Measurements from ENCODE around the gene ASB13.

Gene ASB13, protein sequence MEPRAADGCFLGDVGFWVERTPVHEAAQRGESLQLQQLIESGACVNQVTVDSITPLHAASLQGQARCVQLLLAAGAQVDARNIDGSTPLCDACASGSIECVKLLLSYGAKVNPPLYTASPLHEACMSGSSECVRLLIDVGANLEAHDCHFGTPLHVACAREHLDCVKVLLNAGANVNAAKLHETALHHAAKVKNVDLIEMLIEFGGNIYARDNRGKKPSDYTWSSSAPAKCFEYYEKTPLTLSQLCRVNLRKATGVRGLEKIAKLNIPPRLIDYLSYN

DNA sequence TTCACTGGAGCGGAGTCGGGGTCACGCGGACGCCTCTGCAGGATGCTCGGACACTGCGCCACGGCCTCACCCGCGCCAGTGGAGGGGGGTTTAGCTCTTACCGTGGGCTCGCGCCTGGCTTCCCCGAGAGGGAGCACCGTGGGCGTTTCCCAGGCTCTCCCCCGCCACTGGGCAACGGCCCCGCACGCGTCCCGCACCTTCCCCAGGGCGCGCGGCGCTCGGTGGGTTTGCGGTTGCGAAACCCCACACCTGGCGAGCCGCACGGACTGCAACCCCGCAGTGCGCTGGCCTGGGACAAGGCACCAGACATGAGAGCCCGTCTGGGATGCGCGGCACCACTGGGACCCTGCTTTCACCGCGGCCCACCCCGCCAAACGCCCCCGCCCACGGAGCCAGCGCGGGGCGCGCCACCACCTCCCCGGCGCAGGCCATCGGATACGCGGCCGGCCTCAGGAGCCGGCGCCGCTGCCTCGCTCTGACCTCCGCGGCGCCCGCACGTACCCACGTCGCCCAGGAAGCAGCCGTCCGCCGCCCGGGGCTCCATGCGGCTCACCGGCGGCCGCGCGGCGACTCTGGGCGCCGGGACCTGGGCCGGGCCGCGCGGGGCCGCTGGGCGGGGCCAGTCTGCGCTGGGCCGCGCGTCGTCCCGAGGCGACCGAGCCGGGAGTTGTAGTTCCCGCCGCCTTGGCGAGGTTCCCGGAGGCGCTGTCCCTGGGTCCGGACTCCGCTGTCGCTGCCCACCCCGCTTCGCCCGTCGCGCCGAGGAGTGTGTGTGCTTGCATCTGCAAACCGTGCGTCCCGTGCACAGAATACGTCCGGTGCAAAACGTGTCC, at the start of gene ASB13:
ASB13 (minus strand) TSS at position 588 of the 833 bp plus-strand sequence; CDS start at position 544, 44 bp downstream.
- DNase-seq (ENCODE audit: low spot score): peak; percentile 40

DNA sequence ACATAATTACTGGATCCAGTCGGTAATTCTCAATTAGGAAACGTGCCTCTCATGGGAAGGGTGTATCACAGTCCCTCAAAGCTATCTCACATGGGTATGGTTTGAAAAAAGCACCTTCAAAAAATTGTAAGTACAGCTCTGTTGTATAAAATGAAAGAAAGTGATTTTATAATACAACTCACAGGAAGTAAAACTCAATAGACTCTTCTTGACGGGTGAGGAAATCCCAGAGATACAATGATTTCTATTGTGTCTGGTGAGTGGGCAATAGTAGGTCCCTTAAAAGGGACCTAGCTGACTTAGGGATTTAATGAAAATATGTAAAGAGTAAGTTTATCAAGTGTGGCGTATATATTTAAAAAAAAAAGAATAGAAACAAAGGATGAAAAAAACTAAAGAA, 45.2 kb upstream of the ASB13 start:
- no peak for DNase-seq (ENCODE audit: low spot score)

DNA sequence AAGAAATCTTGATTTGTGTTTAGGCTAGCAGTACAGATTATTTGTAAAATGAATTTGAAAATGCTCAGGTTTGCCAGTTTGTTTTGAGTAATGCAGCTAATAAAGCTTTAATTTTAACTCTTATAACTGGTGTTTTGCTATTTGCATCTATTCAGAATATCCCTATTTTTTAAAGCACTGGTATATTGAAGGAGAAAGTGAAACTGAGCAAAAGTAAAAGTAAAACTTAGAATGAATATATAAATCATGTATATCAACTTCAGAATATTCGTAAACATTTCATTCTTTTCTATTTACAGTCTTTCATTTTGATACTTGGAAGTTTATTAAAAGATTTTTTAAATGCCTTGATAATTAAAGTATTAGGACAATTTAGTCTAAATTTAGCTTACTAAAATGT, 44.5 kb upstream of the ASB13 start:
- DNase-seq (ENCODE audit: low spot score): no peak

DNA sequence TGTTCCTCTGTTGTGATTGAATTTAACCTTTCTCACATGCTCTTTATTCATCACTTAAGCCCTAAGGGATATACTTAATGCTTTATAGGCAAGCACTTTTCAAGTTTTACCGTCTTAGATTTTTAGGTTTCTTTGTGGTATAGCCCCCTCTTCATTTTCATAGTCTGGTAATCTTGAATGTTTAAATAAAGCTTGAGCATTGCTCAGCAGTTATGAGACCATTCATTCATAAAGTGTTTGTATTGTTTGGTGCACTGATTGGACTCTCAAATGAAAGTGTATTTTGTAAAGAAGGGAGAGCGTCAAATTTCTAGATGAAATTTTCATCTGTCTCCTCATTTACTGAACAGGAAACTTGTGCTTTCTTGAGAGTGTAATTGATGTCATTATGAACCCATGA, 43.5 kb upstream of the ASB13 start:
- no peak for DNase-seq (ENCODE audit: low spot score)

DNA sequence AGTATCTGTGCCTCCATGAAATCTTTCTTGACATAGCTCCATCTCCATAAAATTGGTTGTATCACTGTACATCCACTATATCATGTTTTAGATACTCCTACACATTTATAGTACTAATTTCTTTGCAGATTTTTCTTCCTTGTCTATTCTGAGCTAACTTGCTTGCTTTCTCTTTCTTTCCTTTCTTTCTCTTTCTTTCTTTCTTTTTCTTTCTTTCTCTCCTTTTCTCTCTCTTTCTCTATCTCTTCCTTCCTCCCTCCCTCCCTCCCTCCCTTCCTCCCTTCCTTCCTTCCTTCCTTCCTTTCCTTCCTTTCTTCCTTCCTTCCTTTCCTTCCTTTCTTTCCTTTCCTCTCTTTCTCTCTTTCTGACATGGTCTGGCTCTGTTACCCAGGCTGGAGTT, 42.0 kb upstream of the ASB13 start:
- DNase-seq (ENCODE audit: low spot score): no peak

DNA sequence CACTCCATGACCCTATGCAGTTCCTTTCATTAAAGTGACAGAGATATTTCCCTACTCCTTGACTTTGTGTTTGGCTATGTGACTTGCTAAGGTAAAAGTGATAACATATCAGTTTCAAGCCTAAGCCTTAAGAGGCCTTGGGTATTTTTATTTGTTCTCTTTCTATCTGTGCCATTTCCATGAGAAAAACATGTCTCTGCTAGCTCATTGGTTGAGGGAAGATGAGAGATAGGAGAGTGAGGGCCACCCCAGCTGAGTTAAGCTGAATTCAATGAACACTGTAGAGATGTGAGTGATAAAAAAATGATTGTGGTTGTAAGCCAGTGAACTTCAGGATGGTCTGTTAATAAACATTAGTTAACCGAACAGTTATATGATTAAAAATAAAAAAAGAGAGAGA, 31.7 kb upstream of the ASB13 start:
- no peak for DNase-seq (ENCODE audit: low spot score)

DNA sequence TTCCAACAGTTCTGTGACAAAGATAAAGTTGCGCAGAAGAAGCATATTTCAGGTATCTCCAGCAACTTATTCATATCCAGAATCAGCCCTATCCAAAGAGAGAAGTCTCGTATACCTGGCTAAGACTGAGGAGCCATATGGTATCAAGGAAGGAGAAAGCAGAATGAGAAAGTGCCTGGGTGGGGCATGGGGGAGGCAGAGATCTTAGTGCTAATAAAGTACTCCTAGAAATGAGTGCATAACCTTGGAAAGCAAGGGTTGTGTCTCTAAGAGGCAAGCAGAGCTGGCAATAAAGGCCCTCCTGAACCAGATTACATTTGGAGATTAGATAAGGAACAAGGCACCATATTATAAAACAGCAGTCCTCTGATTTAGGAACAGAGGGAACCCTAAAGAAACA, 30.9 kb upstream of the ASB13 start:
- no peak for DNase-seq (ENCODE audit: low spot score)

DNA sequence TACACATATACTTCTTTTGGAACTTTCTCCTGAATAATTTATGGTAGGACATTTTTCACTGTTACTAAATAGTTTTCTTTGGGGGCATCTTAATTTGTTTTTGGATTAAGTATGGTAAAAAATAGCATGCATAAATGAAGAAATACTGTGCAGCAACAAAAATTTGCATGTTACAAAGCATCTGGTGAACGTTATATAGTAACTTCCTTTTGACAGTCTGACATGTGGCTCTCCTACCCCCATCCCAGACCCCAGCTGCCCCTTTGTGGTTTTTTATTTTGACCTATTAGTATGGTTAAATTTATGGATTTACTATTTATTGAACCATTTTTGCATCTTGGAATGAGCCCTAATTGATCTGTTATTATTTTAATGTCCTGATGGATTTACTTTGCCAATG, 28.2 kb upstream of the ASB13 start:
- no peak for DNase-seq (ENCODE audit: low spot score)

DNA sequence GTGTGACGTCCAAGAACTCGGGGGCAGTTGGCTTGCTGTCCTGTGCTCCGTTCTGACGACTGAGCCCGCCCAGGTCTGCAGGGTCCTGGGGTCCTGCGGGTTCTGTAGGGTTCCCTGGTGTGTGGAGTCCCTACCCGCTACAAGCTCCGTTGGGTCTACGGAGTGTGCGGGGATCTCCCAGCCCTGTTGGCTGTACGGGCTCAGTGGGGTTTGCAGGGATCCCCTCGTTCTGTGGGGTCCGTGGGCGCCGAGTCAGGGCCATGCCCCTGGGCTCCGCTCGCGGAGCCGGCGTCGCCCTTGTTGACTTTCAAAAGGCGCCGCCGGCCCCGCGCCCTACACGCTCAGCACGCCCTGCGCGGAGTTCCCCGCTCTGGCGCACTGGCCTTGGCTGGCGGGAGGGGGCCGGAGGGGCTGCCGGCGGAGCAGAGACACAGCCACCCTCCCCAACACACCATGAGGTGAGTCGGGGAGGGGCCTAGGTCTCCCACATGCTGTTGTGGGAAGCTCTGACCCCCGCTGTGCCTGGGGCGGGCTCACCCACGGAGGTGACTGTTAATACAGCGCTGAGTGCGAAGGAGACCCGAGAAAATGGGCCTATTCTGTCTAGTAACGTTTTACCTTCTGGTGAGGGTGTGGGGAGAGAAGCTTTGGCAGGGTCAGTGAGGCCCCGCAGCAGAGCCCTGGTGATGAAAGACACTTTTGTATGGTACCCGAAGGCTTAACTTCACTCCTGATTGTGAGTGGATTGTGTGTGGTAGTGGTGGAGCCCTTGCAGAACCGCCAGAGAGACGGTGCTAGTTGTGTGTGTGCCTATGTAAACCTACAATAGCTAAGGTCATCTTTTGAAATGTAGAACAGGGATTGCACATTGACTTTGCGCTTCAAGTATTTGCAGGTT, 26.3 kb upstream of the ASB13 start:
- peak; percentile 51 for DNase-seq (ENCODE audit: low spot score)

DNA sequence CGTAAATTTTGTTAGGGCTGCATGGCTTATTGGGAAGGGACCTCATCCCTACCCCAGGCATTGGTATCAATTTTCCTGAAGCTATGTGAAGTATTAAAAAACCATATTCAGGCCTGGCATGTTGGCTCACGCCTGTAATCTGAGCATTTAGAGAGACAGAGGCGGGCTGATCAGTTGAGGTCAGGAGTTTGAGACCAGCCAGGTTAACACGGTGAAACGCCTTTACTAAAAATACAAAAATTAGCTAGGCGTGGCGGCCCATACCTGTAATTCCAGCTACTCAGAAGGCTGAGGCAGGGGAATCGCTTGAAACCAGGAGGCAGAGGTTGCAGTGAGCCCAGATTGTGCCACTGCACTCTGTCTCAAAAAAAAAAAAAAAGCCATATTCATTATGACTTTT, 25.4 kb upstream of the ASB13 start:
- DNase-seq (ENCODE audit: low spot score): no peak

DNA sequence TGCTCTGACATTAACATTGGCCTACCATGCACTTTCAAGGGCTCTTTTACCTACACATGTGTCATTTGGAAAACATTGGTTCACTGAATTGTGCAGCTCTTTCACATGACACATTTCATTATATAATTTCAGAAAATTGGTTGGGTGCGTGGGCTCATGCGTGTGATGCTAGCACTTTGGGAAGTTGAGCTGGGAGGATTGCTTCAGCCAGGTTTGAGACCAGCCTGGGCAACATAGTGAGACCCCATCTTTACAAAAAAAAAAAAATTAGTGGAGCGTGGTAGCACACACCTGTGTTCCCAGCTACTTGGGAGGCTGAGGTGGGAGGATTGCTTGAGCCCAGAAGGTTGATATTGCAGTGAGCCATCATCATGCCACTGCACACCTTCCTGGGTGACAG, 22.2 kb upstream of the ASB13 start:
- DNase-seq (ENCODE audit: low spot score): no peak

DNA sequence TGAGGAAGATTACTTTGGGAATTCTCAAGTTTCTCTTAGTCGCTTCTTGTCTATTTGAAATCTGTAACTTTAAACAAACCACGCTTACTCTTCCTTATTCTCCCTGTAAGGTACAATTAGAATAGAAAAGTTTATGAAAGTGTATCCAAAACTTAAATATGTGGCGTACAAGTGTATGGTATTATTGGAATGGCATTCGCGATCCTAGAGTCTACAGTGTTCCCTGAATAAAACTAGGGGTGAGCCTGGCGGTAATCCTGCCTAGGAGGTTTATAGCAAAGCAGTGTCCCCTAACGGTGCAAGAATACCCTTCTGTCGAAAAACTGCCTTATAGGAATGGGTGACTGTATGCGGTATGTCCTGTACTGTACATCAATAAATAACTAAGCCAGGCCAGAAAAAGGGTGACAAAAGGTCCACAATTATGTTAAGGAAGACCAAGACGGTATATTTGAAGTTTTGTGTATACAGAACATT, 19.4 kb upstream of the ASB13 start:
- DNase-seq (ENCODE audit: low spot score): no peak

DNA sequence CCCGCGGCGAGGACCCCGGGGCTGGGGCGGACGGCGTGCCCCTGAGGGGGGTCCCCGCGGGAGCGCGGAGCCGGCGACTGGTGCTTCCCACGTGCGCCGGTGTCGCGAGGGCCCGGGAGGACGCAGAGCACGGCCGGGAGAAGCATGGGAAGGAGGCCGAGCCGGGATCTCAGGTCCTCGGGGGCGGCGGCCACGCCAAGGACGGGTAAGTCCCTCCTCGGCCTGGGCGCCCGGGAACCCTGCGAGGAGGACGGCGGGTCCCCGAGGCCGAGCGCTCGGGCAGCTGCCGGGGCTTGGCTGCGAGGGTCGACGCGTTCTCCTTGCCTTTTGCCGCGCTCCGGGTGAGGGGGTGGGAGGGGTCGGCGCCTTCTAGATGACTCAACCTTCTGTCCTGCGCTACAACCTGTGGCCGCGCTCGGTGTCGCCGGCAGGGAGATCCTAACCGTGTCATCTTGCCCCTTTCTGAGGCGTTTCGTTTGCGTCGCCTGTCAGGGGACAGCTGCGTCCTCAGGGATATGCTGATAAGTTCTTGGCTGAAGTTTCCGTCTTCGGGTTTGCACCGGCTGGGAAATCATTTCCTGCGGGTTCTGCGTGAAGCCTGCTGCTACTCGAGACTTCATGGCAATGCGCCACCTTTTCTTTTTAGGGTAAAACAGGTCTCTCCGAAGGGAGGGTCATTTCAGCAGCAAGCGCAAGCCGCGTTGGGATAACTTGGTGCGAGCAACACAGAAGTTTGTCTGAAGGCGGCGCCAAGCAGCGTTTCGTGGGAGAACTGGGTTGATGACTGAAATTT, 18.8 kb upstream of the ASB13 start:
- DNase-seq (ENCODE audit: low spot score): peak; percentile 73

DNA sequence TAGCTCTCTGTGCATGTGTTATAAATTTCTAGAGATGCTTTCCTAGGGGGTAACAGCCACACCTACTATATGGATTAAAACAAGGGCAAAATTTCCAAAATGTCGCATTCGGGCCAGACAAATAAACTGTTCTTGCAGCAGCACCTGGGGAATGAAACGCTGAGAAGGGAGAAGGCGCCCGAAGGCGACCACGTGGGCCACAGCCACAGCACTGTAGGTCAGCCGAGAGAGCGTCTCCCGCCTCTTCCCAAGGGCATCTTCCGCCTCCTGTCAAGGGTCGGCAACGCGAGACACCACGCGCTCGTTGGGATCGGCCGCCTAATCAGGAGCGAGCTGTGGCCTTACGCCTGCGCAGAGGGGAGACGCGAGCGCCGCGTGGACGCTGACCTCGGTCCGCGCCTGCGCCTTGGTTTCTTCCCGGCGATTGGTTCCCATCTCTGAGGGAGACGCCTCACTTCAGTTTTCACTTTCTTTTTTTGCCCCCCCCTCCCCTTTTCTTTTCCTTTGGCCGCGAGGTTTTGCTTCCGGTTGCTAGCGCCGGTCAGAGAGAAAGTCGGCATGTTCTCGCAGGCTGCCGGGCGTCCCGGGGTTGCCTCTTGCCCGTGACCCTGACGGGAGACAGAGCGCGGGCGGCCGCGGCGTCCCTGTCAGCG, 18.0 kb upstream of the ASB13 start, which contains the start of gene TASOR2:
TASOR2 (plus strand) TSS at position 521 of the 653 bp plus-strand sequence. CDS start 35,805 bp downstream, outside the sequence.
- peak; percentile 95 for DNase-seq (ENCODE audit: low spot score)

DNA sequence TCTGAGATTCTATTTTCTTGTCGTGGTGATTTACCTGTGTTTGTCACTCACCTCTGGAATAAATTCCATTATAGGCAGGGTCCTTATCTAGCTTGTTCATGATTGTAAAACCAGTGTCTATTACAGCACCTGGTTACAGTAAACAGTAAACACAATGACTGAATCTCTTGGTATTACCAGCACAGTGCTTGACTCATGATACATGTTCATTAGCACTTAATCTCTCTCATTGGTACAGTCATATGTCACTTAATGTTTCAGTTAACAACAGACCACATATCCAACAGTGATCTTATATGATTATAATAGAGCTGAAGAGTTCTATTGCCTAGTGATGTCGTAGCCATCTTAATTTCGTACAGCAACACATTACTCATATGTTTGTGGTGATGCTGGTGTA, 16.7 kb upstream of the ASB13 start:
- no peak for DNase-seq (ENCODE audit: low spot score)

DNA sequence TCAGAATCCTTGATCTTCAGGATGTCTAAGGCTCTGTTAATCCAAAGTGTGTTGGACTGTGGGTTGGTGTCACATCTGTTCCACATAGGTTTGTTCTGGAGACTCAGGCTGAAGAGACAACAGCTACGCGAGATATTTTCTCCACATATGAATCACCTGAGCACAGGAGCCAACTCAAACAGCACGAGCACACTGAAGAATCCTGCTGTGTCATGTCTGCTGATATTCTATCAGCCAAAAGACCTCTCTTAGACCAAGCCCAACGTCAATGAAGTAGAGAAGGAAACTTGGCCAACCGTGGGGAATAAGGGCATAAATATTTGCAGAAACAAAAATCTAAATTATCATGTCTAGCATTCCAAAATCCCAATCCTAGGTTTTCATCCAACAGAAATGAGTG, 15.5 kb upstream of the ASB13 start:
- DNase-seq (ENCODE audit: low spot score): no peak

DNA sequence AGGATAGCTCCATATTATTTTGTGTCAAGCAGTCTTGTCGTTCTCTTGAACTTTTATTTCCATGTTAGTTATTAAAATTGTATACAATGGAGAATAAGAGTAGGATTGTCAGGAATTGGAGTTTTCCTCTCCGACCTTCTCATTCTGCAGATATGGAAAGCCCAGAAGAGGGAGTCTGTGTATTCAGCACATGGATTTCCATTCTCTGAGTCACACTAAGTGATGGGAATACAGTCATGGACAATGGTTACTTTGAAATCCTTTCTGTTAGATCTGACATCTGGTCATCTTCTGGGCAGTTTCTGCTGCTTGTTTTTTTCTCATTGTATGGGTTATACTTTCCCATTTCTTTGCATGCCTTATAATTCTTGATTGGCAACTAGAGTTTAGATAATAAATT, 13.2 kb upstream of the ASB13 start:
- no peak for DNase-seq (ENCODE audit: low spot score)

DNA sequence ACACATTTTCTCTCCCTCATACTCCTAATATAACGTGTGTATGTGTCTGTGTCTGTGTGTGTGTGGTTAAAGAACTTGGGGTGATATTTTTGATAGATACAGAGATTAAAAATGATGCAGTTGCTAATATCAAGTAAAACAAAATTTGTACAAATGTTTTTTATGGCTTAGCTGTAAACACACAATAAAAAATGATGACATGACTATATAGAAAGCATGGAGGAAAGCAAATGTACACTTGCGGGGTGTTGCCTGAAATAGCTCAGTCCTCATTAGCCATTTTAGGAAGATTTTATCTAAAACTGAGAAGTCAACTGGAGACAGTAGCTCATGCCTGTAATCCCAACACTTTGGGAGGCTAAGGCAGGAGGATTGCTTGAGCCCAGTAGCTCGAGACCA, 12.6 kb upstream of the ASB13 start:
- DNase-seq (ENCODE audit: low spot score): no peak

DNA sequence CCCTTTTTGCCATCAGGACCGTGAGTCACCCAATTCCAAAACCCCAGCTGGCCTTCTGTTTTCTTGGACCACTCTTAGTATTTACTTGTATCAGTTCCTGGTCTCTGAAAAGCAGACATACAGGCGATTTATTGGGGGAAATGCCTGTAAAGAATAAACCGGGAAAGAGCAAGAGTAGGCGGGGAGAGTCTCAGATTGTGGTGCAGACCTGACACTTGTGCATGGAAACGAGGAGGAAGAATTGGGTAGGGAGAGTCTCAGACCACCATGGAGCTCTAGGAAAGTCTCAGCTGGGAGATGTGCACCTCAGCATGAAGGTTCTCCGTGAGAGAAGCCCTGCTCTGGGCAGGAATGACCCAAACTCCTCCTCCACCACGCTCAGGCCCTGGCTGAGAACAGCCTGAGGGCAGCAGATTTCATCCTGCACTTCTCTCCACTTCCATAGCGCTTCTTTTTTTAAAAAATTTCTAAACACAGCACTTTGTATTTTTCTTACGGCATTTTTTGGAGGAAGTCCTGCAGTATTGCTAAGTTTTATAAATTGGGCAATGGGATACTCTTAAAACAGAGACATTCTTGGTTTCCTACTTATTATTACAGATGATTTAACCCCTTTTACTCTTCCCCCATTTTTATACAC, 12.1 kb upstream of the ASB13 start:
- DNase-seq (ENCODE audit: low spot score): no peak

DNA sequence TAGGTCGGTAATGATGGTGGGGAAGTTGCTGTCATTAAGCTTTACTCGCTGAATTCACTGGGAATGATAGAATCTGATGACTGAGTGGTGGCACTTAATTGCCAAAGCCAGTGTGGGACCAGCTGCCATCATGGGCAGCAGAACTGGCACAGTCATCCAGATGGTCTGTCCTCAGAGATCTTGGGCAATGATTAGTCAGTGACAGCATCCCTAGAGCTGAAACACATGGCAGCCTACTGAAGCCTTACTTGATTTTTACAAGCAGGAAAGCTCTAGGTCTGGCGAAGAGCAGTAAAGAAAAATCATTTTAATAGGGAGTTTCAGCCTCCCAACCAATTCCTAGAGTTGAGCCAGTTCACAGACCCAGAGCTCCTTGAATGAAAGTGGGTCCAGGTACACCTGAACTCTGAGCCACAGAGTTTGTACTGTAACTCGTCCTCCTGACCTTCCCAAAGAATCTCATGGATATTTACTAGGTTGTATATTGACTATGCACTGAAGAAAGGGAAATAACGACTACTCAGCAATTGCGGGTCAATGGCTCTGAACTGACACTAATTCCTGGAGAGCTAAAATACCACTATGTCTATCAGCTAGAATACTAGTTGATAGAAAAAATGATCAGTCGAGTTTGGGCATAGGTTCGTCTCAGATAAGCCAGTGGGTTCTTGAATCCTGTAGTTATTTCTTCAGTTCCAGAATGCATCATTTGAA, 4.4 kb upstream of the ASB13 start:
- no peak for DNase-seq (ENCODE audit: low spot score)
